ENCODE measurements around the gene FHIP1A.

GRCh38 chr4:151455212-151455611, 46.2 kb downstream of the FHIP1A start:
- peak; percentile 19 for TF ChIP-seq CTCF (conservative IDR thresholded peaks at IDR 0.05)
- TF ChIP-seq ZFX (IDR thresholded peaks at IDR 0.05), result no peak
